Fibroblast of villous mesenchyme (primary cell): Measurements from ENCODE around the gene FHDC1. TPM values are rescaled to one million over a fixed set of nuclear protein-coding genes. Genes with fewer than 3 reads are reported as not detected.

Experiments
- DNase-seq: peaks from one replicate; pipeline ENCODE4 v3.0.0-alpha.2; 2010; ENCODE audit warnings: low read depth
- H3K4me3 ChIP-seq: 2 replicates; pipeline ENCODE4 v1.5.1; 2011; ENCODE audit warnings: low read depth, mild to moderate bottlenecking, low read length
- total RNA-seq: library from RNA; depleted of rRNA; stranded (reverse); fragments of >200 nt; gene quantifications from 2 replicates; pipeline ENCODE4 v1.2.3, GENCODE V29; 2012
- TF ChIP-seq, protein P1 (sequence below): IDR thresholded peaks from 2 replicates; pipeline ENCODE4 v1.5.1; 2012; ENCODE audit warnings: low read depth, mild to moderate bottlenecking, low read length; ENCODE audit not compliant: insufficient read depth

FHDC1 gene
- total RNA-seq, 1 donor, result 1.7 TPM

GRCh38 chr4:153013202-153013977 is 77.3 kb downstream of the FHDC1 start:
- TF ChIP-seq, protein P1, sequence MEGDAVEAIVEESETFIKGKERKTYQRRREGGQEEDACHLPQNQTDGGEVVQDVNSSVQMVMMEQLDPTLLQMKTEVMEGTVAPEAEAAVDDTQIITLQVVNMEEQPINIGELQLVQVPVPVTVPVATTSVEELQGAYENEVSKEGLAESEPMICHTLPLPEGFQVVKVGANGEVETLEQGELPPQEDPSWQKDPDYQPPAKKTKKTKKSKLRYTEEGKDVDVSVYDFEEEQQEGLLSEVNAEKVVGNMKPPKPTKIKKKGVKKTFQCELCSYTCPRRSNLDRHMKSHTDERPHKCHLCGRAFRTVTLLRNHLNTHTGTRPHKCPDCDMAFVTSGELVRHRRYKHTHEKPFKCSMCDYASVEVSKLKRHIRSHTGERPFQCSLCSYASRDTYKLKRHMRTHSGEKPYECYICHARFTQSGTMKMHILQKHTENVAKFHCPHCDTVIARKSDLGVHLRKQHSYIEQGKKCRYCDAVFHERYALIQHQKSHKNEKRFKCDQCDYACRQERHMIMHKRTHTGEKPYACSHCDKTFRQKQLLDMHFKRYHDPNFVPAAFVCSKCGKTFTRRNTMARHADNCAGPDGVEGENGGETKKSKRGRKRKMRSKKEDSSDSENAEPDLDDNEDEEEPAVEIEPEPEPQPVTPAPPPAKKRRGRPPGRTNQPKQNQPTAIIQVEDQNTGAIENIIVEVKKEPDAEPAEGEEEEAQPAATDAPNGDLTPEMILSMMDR, result no peak
- no peak for DNase-seq
- H3K4me3 ChIP-seq, result no peak overlapping the region

- H3K4me3 ChIP-seq, result no peak overlapping the region
- DNase-seq, result no peak
- TF ChIP-seq, protein P1, result no peak
These were observed 78.3 kb downstream of the FHDC1 start for GRCh38 chr4:153014460-153014859.

DNA sequence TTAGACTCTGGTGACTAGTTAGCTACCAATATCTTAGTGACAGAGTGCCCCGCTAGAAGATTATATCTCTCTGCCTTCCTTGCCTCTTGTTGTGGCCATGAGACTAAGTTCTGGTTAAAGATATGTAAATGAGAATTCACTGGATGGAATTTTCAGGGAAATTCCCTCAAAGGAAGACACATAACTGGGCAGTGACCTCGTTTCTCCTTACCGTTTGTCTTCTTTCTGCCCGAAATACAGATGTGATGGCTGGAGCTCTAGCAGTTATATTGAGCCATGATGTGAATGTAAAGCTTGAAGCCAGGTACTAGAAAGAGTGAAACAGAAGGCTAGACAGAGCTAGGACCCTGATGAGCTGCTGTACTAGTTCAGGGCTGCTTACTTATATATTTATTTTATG is 80.5 kb downstream of the FHDC1 start:
- no peak for DNase-seq
- TF ChIP-seq, protein P1, result no peak
- H3K4me3 ChIP-seq, result no peak overlapping the region

DNA sequence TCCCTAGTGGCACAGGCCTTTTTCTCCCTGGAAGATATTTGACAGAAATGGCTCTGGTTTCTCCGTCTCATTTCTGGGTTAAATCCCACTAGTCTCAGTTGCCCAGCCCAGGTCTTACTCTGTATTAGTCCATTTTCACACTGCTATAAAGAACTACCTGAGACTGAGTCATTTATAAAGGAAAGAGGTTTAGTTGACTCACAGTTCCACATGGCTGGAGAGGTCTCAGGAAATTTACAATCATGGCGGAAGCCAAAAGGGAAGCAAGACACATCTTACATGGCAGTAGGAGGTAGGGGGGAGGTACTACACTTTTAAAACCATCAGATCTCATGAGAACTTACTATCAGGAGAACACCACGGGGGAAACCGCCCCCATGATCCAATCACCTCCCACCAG is 81.9 kb downstream of the FHDC1 start:
- DNase-seq, result no peak
- H3K4me3 ChIP-seq, result no peak overlapping the region
- TF ChIP-seq, protein P1, result no peak

DNA sequence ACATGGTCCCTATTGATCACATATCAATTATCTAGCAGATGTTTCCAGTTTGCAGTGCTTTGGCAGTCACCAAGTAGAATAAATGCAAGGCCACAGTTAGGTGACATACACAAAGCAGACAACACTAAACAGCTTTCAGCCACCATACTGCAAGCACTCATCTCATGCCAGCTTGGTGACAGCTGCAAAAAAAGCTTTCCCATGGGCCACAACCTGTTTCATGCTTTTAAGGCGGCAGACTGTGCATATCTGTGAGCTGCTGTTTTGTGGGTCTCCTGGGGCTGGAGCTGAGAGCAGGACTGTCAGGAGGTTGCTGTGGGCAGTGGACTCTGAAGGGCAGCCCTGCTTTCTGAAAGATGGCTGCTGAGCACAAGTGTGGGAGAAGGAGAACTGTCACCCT is 82.6 kb downstream of the FHDC1 start:
- DNase-seq, result no peak
- TF ChIP-seq, protein P1, result no peak
- no peak overlapping the region for H3K4me3 ChIP-seq

GRCh38 chr4:153019906-153020305 is 83.8 kb downstream of the FHDC1 start:
- DNase-seq, result no peak
- TF ChIP-seq, protein P1, result no peak
- no peak overlapping the region for H3K4me3 ChIP-seq

GRCh38 chr4:153020457-153020856 is 84.3 kb downstream of the FHDC1 start:
- TF ChIP-seq, protein P1, result no peak
- DNase-seq, result no peak
- no peak overlapping the region for H3K4me3 ChIP-seq
